ENCODE results near the gene UIMC1.
"Not testable (repeated sequence)": the region's sequence is repeated elsewhere in the genome, so short reads cannot be mapped to it uniquely, and the experiment has no call there.

The UIMC1 gene

GRCh38 chr5:177006265-177006972 lies at the start of gene UIMC1:
Gene UIMC1, minus strand, starts transcription at chr5:177006779. Its CDS starts 24,164 bp downstream, at chr5:176982615.
- peak; percentile 89 for DNase-seq (ENCODE audit: low read depth)

GRCh38 chr5:177049285-177049684 lies 42.7 kb upstream of the UIMC1 start:
- DNase-seq (ENCODE audit: low read depth): no peak

DNA sequence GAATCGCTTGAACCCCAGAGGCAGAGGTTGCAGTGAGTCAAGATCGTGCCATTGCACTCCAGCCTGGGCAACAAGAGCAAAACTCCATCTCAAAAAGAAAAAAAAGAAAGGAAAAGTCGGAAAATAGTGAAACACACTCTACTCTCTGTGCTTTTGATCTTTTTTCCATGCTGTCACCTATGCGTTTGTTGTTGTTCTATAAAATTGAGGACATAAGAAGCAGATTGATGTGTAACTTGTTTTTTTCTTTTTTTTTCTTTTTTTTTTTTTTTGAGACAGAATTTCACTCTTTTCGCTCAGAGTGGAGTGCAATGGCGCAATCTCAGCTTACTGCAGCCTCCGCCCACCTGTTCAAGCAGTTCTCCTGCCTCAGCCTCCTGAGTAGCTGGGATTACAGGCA lies 42.0 kb upstream of the UIMC1 start:
- DNase-seq (ENCODE audit: low read depth): not testable (repeated sequence)

- no peak for DNase-seq (ENCODE audit: low read depth)
These were observed 39.1 kb upstream of the UIMC1 start for GRCh38 chr5:177045631-177046030.

GRCh38 chr5:177044641-177045040 lies 38.1 kb upstream of the UIMC1 start:
- no peak for DNase-seq (ENCODE audit: low read depth)

GRCh38 chr5:177043958-177044357 lies 37.4 kb upstream of the UIMC1 start:
- DNase-seq (ENCODE audit: low read depth): no peak

DNA sequence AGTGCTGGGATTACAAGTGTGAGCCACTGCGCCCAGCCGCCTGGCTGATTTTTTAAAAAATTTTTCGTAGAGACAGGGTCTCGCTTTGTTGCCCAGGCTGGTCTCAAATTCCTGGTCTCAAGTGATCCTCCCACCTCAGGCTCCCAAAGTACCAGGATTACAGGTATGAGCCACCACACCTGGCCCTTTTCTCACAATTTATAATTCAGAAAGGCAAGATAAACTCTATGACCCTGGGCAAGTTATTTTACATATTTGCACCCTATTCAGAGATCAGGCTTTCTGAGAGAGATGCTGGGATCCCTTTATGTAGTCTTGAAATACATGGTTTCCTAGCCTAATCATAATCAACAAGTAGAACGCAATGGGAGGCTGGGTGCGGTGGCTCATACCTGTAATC lies 36.5 kb upstream of the UIMC1 start:
- DNase-seq (ENCODE audit: low read depth): no peak

DNA sequence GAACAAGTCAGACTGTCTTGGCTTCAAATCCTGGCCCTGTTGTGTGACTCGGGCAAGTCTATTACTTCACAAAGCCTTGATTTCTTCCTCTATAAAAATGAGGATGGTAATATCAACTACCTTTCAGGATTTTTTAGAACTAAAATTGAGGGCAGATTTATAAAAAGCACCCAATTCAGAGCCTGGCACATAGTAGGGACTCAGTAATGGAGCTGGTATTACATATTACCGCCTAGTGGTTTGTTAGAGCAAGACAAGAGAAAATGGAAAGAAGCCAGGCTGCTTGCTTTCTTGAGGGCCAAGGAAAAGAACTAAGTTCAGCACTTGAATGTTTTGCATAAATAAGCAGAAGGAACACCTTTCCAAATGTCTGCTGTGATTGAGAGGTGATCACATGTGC lies 35.4 kb upstream of the UIMC1 start:
- DNase-seq (ENCODE audit: low read depth): no peak

GRCh38 chr5:177040814-177041420 lies 34.3 kb upstream of the UIMC1 start:
- DNase-seq (ENCODE audit: low read depth): no peak

DNA sequence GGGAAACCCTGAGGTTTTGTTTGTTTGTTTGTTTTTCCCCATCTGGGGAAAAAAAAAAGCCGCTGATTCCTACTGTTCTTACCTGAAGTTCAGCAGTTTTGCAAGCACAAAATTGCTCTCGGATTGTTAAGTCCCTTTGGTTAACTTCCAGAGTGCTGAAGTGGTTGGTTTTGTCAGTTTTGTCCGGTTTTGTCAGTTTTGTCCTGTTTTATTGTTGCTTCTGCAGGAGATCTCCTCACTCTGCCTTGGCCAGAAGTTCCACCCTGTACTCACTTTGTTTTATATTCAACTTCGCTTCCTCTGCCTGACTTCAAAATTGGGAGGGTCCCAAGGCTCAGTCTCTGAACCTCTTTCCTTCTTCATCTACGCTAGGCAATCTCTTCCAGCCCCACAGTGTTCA lies 30.3 kb upstream of the UIMC1 start:
- DNase-seq (ENCODE audit: low read depth): no peak

DNA sequence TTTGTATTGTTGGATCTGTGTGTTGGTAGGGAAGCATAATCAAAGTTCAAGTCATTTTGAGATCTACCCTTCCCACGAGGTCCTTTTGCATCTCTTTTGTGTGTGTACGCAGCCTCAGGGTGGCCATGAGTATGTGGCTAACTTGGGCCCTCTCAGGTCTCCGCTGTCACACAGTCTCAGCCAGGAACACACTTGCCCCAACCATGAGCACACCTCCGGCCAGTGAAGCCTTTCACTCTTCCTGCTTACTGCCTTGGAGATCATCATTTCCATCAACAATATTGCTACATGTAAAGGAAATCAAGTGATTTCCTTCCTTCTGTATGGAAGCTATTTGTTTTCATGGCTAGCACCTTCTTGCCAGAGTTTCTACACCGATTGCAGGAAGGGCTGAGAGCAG lies 29.9 kb upstream of the UIMC1 start:
- DNase-seq (ENCODE audit: low read depth): no peak

DNA sequence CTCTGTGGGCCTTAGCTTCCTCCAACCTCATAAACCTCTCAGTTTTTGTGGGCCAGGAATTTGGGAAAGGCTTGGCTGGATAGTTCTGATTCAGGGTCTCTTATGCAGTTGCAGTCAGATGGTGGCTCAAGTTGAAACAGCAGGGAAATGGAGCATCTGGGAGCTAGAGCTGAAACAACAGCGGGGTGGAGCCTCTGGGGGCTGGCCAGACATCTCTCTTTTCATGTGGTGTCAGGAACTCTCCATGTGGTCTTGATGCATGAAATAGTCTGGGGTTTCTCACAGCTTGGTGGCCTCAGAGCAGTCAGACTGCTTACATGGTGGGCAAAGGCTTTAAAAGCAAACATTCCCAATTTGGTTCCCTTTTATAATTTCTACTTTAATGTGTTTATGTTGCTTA lies 29.4 kb upstream of the UIMC1 start:
- no peak for DNase-seq (ENCODE audit: low read depth)

- no peak for DNase-seq (ENCODE audit: low read depth)
These were observed 22.9 kb upstream of the UIMC1 start for GRCh38 chr5:177029498-177029897.

- no peak for DNase-seq (ENCODE audit: low read depth)
These were observed 21.1 kb upstream of the UIMC1 start for GRCh38 chr5:177027665-177028064.

DNA sequence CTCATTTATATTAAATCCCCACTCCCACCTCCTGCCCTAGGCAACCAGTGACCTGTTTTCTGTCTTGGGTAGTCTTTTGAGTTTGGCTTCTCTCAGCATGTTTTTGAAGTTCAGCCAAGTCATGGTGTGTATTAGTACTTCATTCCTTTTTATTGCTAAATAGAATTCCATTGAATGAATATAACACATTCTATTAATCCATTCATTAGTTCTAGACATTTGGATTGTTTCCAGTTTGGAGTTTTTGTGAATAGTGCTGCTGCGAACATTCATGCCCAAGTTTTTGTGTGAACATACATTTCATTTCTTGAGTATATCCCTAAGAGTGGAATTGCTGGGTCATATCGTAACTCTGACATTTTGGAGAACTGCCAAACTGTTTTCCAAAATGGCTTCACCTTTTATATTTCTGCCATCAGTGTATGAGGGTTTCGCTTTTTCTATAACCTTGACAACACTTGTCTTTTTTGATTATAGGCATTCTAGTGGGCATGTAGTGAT lies 18.6 kb upstream of the UIMC1 start:
- DNase-seq (ENCODE audit: low read depth): no peak

- no peak for DNase-seq (ENCODE audit: low read depth)
These were observed 18.0 kb upstream of the UIMC1 start for GRCh38 chr5:177024559-177024958.

DNA sequence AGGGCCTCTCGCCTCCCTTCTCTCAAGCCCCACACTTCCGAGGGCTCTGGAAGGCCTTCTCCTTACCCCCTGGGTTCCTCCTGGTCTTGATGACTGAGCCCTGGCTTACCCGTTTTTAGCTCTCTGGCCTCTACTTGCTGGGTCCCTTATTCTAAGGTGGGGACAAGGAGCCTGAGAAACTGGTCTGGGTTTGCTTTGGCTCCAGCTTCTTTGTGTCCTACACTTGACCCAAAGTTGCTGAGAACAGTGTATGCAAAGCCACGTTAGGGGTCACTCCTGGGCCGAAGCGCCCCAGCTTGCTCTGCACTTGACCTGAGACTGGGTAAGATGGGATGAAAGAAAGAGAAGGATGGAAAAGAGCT lies 16.7 kb upstream of the UIMC1 start:
- no peak for DNase-seq (ENCODE audit: low read depth)

GRCh38 chr5:177022386-177023302 lies 16.1 kb upstream of the UIMC1 start, which contains the start of gene ZNF346:
Gene ZNF346, plus strand, starts transcription at chr5:177022696. Its CDS starts 43 bp downstream, at chr5:177022739.
- peak; percentile 75 for DNase-seq (ENCODE audit: low read depth)

DNA sequence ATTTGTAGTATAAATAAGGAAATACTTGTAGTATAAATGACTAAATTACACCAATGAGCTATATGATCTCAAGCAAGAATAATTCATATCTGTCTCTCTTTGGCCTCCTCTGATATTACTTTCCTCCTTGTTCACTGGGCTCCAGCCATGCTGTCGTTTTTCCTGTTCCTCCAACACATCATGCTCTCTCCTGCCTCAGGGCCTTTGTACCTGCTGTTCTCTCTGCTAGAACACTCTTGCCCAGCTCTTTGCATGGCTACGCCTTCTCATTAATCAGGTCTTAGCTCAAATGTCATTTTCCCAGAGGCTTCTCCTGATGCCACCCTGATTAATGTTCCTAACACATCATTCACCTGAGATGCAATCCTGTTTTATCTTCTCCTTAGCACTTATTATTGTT lies 13.5 kb upstream of the UIMC1 start:
- DNase-seq (ENCODE audit: low read depth): no peak

DNA sequence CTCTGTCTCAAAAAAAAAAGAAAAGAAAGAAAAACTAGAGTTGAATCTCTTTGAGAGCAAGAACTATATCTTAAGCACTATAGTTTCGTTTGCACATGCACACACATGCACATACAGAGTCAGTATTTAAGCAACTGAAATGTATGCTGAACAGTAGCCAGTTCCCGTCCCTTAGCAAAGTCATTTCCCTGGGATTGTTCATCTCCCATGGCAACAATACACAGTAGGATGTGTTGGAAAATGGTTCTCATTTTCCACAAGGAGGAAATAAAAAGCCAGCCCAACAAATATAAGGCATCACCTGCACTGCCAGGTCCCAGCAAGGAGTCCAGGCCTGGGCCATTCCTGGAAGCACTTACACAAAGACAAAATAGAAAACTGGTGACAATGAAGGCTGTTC lies 11.8 kb upstream of the UIMC1 start:
- DNase-seq (ENCODE audit: low read depth): no peak

DNA sequence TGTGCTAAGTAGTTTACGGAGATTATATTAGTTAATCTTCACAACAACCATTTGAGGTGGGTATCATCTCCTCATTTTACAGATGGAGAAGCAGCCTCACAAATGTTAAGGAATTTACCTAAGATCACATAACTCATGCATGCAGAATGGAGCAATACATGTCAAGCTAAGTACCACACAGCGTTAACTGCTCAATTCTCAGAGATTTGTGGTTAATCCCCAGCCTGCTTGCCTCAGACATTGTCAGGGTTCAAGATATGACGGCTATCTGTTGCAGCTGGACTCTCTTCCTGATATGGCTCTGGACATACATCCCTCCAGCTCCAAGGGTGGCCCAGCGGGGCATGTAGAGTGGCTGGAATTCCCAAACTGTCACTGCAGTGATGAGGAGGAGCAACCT lies 8.6 kb upstream of the UIMC1 start:
- no peak for DNase-seq (ENCODE audit: low read depth)

- DNase-seq (ENCODE audit: low read depth): no peak
These were observed 3.6 kb upstream of the UIMC1 start for GRCh38 chr5:177010153-177010552.

GRCh38 chr5:177008716-177009115 lies 2.1 kb upstream of the UIMC1 start:
- DNase-seq (ENCODE audit: low read depth): no peak

Data from stimulated activated CD8-positive, alpha-beta memory T cell treated with anti-CD3 and anti-CD28 coated beads, Interleukin-15, amount 100 ng/mL, for 24 hours (primary cell).